Measurements from ENCODE around the gene CDKN3.
"Not testable (repeated sequence)": the region's sequence is repeated elsewhere in the genome, so short reads cannot be mapped to it uniquely, and the experiment has no call there.

Gene CDKN3

DNA sequence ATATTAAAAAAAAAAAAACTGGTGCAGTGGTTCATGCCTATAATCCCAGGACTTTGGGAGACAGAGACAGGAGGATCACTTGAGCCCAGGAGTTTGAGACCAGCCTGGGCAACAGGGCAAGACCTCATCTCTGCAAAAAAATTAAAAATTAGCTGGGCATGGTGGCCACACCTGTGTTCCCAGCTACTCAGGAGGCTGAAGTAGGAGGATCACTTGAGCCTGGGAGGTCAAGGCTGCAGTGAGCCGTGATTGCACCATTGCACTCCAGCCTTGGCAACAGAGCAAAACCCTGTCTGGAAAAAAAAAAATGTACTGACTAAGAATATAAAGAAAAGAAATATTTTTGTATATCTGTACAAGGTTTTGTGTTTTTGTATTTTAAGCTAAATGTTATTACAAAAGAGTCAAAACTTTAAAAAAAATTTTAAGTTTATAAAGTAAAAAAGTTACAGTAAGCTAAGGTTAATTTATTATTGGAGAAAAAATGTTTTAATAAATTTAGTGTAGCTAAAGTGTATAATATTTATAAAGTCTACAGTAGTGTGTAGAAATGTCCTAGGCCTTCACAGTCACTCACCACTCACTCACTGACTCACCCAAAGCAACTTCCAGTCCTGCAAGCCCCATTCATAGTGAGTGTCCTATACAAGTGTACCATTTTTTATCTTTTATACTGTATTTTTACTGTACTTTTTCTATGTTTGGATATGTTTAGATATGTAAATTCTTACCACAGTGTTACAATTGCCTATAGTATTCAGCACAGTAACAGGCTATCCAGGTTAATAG lies 60.2 kb downstream of the CDKN3 start:
- DNase-seq (ENCODE audit: low read depth): not testable (repeated sequence)

DNA sequence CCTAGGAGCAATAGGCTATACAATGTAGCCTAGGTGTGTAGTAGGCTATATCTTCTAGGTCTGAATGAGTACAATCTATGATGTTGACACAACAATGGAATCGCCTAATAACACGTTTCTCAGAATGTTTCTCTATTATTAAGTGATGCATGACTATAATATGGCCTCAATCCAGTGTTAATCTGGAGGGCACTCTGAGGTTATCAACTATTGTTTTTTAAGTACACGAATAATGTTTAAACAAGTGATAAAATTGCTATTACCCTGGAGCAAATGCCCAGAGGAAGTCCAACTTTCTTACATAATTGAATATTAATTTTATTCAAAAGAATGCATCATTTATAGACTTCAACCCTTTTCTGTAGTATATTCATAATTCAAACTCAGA lies 60.8 kb downstream of the CDKN3 start:
- DNase-seq (ENCODE audit: low read depth): no peak

DNA sequence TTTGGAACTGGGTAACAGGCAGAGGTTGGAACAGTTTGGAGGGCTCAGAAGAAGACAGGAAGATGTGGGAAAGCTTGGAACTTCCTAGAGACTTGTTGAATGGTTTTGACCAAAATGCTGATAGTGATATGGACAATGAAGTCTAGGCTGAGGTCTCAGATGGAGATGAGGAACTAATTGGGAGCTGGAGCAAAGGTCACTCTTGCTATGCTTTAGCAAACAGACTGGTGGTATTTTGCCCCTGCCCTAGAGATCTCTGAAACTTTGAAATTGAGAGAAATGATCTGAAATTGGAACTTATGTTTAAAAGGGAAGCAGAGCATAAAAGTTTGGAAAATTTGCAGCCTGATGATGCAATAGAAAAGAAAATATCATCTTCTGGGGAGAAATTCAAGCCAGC lies 61.7 kb downstream of the CDKN3 start:
- not testable (repeated sequence) for DNase-seq (ENCODE audit: low read depth)

DNA sequence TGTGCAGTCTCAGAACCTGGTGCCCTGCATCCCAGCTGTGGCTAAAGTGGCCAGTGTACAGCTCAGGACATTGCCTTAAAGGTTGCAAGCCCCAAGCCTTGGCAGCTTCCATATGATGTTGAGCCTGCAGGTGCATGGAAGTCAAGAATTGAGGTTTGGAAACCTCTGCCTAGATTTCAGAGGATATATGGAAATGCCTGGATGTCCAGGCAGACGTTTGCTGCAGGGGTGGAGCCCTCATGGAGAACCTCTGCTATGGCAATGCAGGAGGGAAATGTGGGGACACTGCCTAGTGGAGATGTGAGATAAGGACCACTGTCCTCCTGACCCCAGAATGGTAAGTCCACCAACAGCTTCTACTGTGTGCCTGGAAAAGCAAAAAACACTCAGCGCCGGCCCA lies 62.3 kb downstream of the CDKN3 start:
- no peak for DNase-seq (ENCODE audit: low read depth)

DNA sequence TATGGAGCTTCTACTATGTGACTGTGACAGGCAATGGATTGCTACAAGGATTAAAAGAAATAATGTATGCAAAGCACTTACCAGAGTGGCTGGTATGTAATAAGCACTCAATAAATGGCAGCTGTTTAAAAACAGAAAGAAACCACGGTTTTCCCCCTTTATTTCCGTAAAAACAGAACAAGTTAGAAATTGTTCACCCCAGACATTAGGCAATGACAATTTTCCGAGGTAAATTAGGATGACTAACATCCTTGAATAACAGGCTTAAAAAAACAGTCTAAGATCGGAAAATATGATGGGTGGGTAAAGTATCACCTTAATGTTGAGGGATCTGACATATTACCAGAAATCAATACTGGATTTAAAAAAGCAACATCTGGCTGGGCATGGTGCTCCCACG lies 65.2 kb downstream of the CDKN3 start:
- no peak for DNase-seq (ENCODE audit: low read depth)

DNA sequence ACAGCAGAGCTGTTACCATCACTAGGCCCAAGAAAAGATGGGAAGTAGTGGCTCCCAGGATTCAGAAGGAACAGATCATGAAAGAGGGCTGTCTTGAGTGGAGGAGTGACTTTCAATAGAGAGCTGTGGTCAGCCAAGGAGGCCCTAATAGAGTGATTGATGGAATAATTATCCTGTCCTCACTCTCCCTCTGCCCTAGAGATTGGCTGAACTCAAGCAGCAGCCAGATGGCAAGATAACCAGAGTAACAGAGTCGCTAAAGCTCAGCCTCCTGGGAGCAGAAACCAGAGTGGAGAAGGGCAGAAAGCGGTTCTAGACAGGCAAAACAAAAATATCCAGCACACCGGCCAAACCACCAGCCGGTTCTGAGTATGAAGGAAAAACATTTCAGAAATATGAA lies 68.8 kb downstream of the CDKN3 start:
- no peak for DNase-seq (ENCODE audit: low read depth)

DNA sequence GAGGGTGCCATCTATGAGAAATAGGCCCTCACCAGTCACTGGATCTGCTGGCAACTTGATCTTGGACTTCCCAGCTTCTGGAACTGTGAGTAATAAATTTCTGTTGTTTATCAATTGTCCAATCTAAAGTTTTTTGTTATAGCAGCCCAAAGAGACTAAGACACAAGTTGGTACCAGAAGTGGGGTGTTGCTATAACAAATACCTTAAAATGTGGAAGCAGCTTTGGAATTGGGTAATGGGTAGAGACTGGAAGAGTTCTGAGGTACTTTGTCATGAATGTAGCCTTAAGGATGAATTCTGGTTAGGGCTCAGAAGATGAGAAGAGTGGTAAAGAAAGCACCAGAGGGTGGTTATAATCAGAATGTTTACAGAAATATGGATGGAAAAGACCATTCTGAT lies 70.5 kb downstream of the CDKN3 start:
- DNase-seq (ENCODE audit: low read depth): no peak

Measured in T-helper 22 cell (primary cell).